Peyer's patch (tissue), 4 donors: Measurements from ENCODE around the gene CSF2RB.

ENCODE experiments used
- CTCF ChIP-seq, 6 experiments: fragments of 450-650 bp in 4 of 6; fragments of 200-600 bp in 2 of 6; sonication (generic) in 1 of 6; IDR thresholded peaks; one replicate each; pipeline ENCODE4 v1.5.1; 2017 to 2019; ENCODE audit warnings: antibody characterized with exemption in 6 of 6, mild to moderate bottlenecking in 3 of 6, moderate library complexity in 1 of 6
- POLR2A ChIP-seq, 2 donors: fragments of 450-650 bp; IDR thresholded peaks; one replicate each; pipeline ENCODE4 v1.5.1; 2017; ENCODE audit warnings: antibody characterized with exemption in 2 of 2, mild to moderate bottlenecking in 2 of 2, moderate library complexity in 2 of 2

DNA sequence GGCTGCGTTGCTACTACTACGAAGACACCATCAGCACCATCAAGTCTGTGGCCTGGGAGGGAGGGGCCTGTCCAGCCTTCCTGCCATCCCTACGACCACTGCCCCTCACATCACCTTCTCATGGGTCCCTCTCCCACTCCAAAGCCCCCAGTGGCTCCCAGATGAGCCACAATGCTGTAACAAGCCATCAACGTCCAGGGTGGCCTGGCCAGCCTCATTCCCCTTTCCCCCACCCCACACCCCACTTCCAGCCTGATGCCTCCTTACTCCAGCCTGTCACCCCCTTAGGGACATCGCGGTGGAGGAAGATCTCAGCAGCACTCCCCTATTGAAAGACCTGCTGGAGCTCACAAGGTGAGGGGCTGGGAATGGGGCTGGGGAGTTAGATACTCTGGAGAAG, 37.7 kb upstream of the CSF2RB start:
- TF ChIP-seq CTCF (IDR thresholded peaks at IDR 0.05) (no peak), POLR2A (IDR thresholded peaks at IDR 0.05) (no peak)
